Lower leg skin (tissue), 4 donors: Measurements from ENCODE around the gene SMARCB1. TPM values are rescaled to one million over a fixed set of nuclear protein-coding genes. Genes with fewer than 3 reads are reported as not detected.

Experiments
- DNase-seq, 2 donors: peaks; one replicate each; pipeline ENCODE4 v3.0.0-alpha.2; 2019; ENCODE audit warnings: low spot score in 2 of 2
- H3K4me3 ChIP-seq: fragments of 200-600 bp; sonication (generic); 2 replicates; pipeline ENCODE4 v1.5.1; 2017; ENCODE audit warnings: mild to moderate bottlenecking, low read depth; ENCODE audit not compliant: poor library complexity, severe bottlenecking
- CTCF ChIP-seq, 3 donors: fragments of 450-650 bp; IDR thresholded peaks; one replicate each; pipeline ENCODE4 v1.5.1; 2016; ENCODE audit warnings: antibody characterized with exemption in 3 of 3, mild to moderate bottlenecking in 3 of 3, moderate library complexity in 2 of 3
- POLR2A ChIP-seq, 2 donors: fragments of 450-650 bp; IDR thresholded peaks; one replicate each; pipeline ENCODE4 v1.6.1; 2016 to 2017; ENCODE audit warnings: antibody characterized with exemption in 2 of 2, mild to moderate bottlenecking in 1 of 2, moderate library complexity in 1 of 2
- WGBS, 2 donors: methylation state at CpG; one replicate each; pipeline ENCODE4 v1.1.5; 2018; 5-methylcytosine and 5-hydroxymethylcytosine counted together
- intact Hi-C: fragments of 100-400 bp; cut with DNase I; formaldehyde crosslinking; loops from one replicate; pipeline ENCODE4 v1.15.0; 2023; ENCODE audit warnings: low total_unique reads
- total RNA-seq, 4 donors: library from RNA; depleted of rRNA; stranded (reverse); fragments of >200 nt; gene quantifications; one replicate each; pipeline ENCODE4 v1.1.0, GENCODE V29; 2016

Gene SMARCB1
- total RNA-seq, 4 donors from 2014 or later = 52.2 to 61.6 (median 55.2) TPM

- TF ChIP-seq CTCF (IDR thresholded peaks at IDR 0.05) = no peak
- TF ChIP-seq POLR2A (IDR thresholded peaks at IDR 0.05) = no peak
- 68 to 82% methylated on average over 8 to 9 of the region's 10 CpGs for WGBS, 2 donors
- DNase-seq = no peak
- intact Hi-C loops = no loop called here
- no peak overlapping the region for H3K4me3 ChIP-seq
Observed at GRCh38 chr22:23834793-23835483, 48.2 kb downstream of the SMARCB1 start.

- 62 to 69% methylated on average over 11 of the region's 11 CpGs for WGBS, 2 donors
- no peak for TF ChIP-seq POLR2A (IDR thresholded peaks at IDR 0.05)
- no peak for TF ChIP-seq CTCF (IDR thresholded peaks at IDR 0.05)
- no peak overlapping the region for H3K4me3 ChIP-seq
- intact Hi-C loops = no loop called here
- DNase-seq = no peak
Observed at GRCh38 chr22:23835484-23836144, 48.8 kb downstream of the SMARCB1 start.

GRCh38 chr22:23836281-23836680, 49.5 kb downstream of the SMARCB1 start:
- H3K4me3 ChIP-seq = no peak overlapping the region
- 87 to 90% methylated on average over 3 to 4 of the region's 5 CpGs for WGBS, 2 donors
- intact Hi-C loops = no loop called here
- DNase-seq = no peak
- TF ChIP-seq POLR2A (IDR thresholded peaks at IDR 0.05) = no peak
- no peak for TF ChIP-seq CTCF (IDR thresholded peaks at IDR 0.05)

GRCh38 chr22:23836692-23837495, 50.1 kb downstream of the SMARCB1 start:
- intact Hi-C loops = no loop called here
- no peak for DNase-seq
- TF ChIP-seq POLR2A (IDR thresholded peaks at IDR 0.05) (no peak), CTCF (IDR thresholded peaks at IDR 0.05) (no peak)
- no peak overlapping the region for H3K4me3 ChIP-seq
- 88 to 89% methylated on average over 12 of the region's 12 CpGs for WGBS, 2 donors

GRCh38 chr22:23837496-23837859, 50.7 kb downstream of the SMARCB1 start:
- WGBS, 2 donors = 84 to 86% methylated on average over 8 to 12 of the region's 12 CpGs
- no peak for DNase-seq
- H3K4me3 ChIP-seq = no peak overlapping the region
- no peak for TF ChIP-seq POLR2A (IDR thresholded peaks at IDR 0.05)
- no peak for TF ChIP-seq CTCF (IDR thresholded peaks at IDR 0.05)
- intact Hi-C loops = no loop called here
